SJSA1 (cell line): ENCODE data around the gene INO80. TPM values are rescaled to one million over a fixed set of nuclear protein-coding genes. Genes with fewer than 3 reads are reported as not detected.
A peak's percentile ranks its signal among the peaks of the same experiment; 100 is the strongest.

Source experiments
- DNase-seq, 2 experiments: peaks; one replicate each; pipeline ENCODE4 v3.0.0-alpha.2; 2015 to 2020; ENCODE audit warnings: low spot score in 2 of 2, low read depth in 1 of 2
- H3K27ac ChIP-seq: fragments of 250-450 bp; sonication (Bioruptor Pico); 2 replicates; pipeline ENCODE4 v1.5.1; 2020; ENCODE audit warnings: mild to moderate bottlenecking, moderate library complexity
- H3K27me3 ChIP-seq: fragments of 250-450 bp; sonication (Bioruptor Pico); replicated peaks from 2 replicates; pipeline ENCODE4 v1.5.1; 2020; ENCODE audit warnings: mild to moderate bottlenecking, moderate library complexity
- H3K36me3 ChIP-seq: fragments of 250-450 bp; sonication (Bioruptor Pico); 2 replicates; pipeline ENCODE4 v1.5.1; 2020; ENCODE audit warnings: mild to moderate bottlenecking
- H3K4me1 ChIP-seq: fragments of 250-450 bp; sonication (Bioruptor Pico); replicated peaks from 2 replicates; pipeline ENCODE4 v1.6.1; 2021; ENCODE audit warnings: mild to moderate bottlenecking
- H3K4me3 ChIP-seq: fragments of 250-450 bp; sonication (Bioruptor Pico); 2 replicates; pipeline ENCODE4 v1.5.1; 2020; ENCODE audit warnings: mild to moderate bottlenecking
- H3K9me3 ChIP-seq: fragments of 250-450 bp; sonication (Bioruptor Pico); replicated peaks from 2 replicates; pipeline ENCODE4 v1.5.1; 2020; ENCODE audit warnings: mild to moderate bottlenecking
- total RNA-seq: library from RNA; depleted of rRNA; stranded (reverse); fragments of >200 nt; shearing (Covaris generic); gene quantifications from 2 replicates; pipeline ENCODE4 v1.2.3, GENCODE V29; 2014

INO80 gene
- total RNA-seq, 1 experiment from 2014 or later = 25.5 TPM

DNA sequence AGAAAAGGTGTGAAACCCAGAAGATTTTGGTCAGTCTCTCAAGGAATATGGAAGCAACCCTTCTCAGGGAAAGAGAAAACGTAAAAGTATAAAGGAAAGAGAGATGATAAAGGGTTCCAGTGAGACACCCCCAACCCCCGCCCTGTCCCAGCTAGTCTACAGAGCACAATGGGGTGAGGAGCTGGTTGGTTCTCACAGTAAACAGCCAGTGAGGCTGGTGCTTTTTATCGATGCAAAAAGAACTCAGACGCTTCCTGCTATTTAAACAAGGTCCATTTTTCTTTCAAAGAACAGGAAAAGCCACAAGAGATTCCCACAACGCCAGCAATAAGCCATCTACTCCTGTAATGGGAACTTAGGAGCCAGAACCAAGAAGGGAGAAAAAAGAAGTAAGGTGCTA is 96.9 kb downstream of the INO80 start:
- Histone ChIP-seq H3K36me3 (peaks cover 70% of the 10 kb centered on the region), H3K4me1 (no peaks in the 10 kb centered on the region; the same call in 1 of the 2 replicates), H3K9me3 (no peaks in the 10 kb centered on the region), H3K27me3 (no peaks in the 10 kb centered on the region), H3K4me3 (no peak overlapping the region), H3K27ac (no peak overlapping the region)
- no peak for DNase-seq

DNA sequence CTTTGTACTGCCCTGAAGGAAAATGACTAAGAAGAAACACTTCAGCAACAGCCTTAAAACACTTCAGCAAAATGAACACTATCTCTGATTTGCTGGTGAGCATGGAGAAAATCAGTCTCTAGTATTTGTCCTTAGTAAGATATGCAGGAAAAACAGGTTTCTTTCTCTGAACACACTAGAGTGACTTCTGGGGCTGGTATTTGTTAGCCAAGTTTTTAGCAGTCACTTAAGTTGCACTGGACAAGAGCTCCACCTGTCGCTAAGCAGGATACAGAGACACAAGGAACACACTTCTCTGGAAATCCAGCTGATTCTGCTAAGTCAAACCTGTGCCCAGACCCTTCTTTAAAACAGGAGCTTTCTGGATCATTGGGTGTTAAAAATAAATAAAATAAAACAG is 97.5 kb downstream of the INO80 start:
- peaks cover 74% of the 10 kb centered on the region for H3K36me3 ChIP-seq
- H3K27me3 ChIP-seq = no peaks in the 10 kb centered on the region
- DNase-seq = no peak
- H3K4me3 ChIP-seq = no peak overlapping the region
- H3K27ac ChIP-seq = no peak overlapping the region
- no peaks in the 10 kb centered on the region; the same call in 1 of the 2 replicates for H3K4me1 ChIP-seq
- H3K9me3 ChIP-seq = no peaks in the 10 kb centered on the region

DNA sequence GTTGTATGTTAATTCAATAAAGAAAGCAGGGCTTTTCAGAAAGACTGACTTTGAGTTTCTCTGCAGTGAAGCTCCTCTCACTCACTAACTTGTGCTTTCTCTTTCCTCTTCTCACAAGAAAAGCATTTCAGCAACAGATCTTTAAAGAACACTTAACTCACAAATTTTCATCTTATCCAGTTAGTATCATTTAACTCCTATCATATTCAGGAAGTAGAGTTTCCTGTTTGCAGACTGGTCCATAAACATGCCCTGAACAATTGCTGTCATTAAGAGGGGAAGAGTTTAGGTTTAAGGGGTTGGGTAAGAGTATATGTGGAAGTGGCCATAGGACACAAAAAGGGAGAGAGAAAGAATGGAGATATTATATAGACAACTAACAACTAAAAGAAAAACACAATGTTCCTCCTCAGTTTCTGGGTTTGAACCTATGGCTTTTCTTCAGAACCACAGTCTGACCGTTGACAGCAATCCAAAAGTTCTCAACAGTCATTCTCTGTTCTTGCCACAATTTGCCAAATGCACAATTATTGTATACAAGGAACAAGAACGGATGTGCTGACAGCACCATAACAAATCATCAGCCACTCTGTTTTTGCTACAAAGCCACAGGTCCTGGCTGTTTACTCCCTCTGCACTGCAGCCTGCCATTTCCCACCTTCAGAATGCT is 98.9 kb downstream of the INO80 start:
- Histone ChIP-seq H3K36me3 (peaks cover 73% of the 10 kb centered on the region), H3K4me1 (no peaks in the 10 kb centered on the region; the same call in 1 of the 2 replicates), H3K27me3 (no peaks in the 10 kb centered on the region), H3K27ac (no peak overlapping the region), H3K4me3 (no peak overlapping the region), H3K9me3 (no peaks in the 10 kb centered on the region)
- DNase-seq = no peak

DNA sequence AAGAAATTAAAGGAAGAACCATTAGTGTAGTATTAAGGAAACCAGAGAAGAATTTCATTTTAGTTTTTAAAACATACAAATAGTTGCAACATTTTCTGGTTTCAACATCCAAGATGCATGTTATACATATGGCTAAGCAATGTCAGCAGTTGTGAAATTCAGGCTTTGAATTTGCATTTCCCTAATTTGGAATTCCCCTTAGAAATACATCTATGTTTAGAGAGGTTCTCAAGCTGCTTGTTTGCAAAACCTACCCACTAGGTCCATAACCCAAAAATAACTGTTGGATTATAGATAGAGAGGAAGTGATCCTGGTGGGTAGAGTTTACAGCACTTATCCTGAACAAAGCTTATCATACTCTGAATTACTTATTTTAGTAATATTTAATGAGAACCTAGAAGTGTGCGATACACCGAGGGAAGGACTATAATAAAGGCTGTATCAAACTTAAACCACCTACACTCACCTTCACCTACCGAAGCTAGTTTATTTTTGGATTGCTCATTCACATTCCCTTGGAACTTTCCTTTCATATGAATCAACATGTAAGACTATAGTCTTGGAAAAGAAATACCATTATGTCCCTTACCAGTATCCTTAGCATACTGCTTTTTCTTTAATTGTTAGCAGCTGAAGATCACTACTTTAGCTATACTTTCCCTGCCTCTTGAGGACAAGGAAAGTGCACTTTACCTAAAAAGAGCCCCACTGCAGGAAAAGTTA is 102.2 kb downstream of the INO80 start:
- H3K27me3 ChIP-seq = no peaks in the 10 kb centered on the region
- H3K9me3 ChIP-seq = no peaks in the 10 kb centered on the region
- DNase-seq = no peak
- peaks cover 59% of the 10 kb centered on the region for H3K36me3 ChIP-seq
- peaks cover 14% of the 10 kb centered on the region for H3K4me1 ChIP-seq
- no peak overlapping the region for H3K27ac ChIP-seq
- H3K4me3 ChIP-seq = no peak overlapping the region

DNA sequence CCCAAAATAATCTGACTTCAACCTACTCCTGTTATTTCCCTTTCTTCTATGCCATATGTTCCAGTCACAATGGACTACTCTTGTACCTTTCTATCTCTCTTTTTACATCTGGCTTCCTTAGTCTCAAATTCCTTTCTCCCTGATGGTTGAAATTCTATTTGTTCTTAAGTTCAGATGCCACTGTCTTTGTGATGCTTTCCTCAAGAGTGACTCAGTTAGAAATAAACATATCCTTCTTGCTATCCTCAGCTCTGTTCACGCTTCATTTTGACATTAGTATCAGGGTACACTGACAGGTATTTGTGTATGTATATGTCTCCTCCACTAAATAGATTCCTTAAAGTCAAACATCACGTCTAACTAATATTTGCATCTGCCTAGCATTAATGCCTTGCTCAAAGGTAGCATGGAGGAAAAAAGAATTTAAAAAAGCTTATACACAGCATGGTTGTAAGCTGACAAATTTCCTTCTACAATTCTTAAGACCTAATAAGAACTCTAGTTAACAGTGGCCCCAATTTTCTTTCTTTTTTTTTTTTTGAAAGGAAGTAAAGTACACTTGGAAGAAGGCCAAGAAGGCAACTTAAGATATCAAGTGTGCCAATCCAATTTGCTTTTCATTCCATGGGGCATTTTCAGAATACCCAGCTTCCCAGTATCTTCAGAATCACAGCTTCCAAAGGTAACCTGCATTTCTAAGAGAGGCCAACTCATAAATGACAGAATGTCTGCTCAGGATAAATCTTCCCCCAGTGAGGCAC is 104.8 kb downstream of the INO80 start:
- DNase-seq = no peak
- no peaks in the 10 kb centered on the region for H3K27me3 ChIP-seq
- no peak overlapping the region for H3K4me3 ChIP-seq
- peaks cover 14% of the 10 kb centered on the region for H3K4me1 ChIP-seq
- H3K36me3 ChIP-seq = peaks cover 47% of the 10 kb centered on the region
- no peaks in the 10 kb centered on the region for H3K9me3 ChIP-seq
- H3K27ac ChIP-seq = no peak overlapping the region

DNA sequence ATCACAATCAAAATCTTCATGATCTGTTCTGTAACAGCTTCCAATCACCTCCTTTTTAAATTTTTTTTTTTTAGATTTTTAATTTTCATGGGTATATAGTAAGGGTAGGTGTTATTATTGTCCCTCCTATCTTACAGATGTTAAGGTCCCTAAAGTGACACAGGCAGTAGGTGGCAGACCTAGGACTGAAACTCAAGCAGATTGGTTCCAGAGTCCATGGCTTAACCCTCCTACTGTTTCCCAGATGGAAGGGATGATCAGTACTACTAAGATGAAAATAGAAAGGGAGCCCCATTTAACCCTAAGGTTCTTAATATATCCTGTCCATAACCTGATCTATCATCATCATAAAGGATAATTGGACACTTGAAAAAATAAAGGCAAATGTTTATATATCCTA is 105.7 kb downstream of the INO80 start:
- H3K4me3 ChIP-seq = no peak overlapping the region
- H3K27me3 ChIP-seq = no peaks in the 10 kb centered on the region
- H3K36me3 ChIP-seq = peaks cover 44% of the 10 kb centered on the region
- no peaks in the 10 kb centered on the region for H3K9me3 ChIP-seq
- DNase-seq = no peak
- H3K27ac ChIP-seq = no peak overlapping the region
- peaks cover 14% of the 10 kb centered on the region for H3K4me1 ChIP-seq

DNA sequence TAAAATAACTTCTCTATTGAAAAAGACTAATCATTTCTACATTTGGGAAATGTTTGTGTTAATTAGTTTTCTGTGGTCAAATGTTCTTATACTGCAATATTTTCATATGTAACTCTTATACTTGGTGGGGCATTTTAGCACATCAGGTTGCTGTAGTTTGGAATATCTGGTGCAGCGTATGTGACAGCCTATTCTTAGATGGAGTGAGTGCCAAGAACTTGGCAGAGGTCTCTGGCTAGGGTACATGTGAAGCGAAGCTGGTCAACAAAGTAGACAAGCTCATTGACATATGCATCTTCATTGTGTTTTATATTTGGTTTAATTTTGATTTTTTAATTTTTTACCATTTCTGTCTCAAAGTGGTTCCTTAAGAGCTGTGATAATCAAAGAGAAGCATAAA is 109.6 kb downstream of the INO80 start:
- DNase-seq = no peak
- Histone ChIP-seq H3K4me1 (peaks cover 14% of the 10 kb centered on the region), H3K27me3 (no peaks in the 10 kb centered on the region), H3K36me3 (peaks cover 43% of the 10 kb centered on the region), H3K4me3 (no peak overlapping the region), H3K9me3 (no peaks in the 10 kb centered on the region), H3K27ac (no peak overlapping the region)

DNA sequence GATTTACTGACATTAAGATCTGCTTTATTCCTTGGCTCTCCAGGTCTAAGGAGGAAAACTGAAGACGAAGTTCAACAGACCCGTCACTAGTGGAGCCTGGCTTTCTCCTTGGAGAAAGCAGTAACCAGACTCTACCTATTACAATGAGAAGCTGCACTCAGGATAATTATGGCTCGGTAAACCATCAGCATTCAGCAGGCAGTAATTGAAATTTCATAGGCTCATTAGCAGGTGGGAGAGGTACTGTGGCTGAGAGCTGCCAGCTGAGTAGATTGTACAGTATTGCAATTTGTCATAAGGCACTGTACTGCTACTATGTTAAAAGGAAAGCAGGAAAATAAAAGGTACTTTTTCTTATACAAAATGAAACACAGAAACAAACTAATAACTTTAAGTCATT is 111.6 kb downstream of the INO80 start:
- H3K36me3 ChIP-seq = peaks cover 50% of the 10 kb centered on the region
- no peak for DNase-seq

DNA sequence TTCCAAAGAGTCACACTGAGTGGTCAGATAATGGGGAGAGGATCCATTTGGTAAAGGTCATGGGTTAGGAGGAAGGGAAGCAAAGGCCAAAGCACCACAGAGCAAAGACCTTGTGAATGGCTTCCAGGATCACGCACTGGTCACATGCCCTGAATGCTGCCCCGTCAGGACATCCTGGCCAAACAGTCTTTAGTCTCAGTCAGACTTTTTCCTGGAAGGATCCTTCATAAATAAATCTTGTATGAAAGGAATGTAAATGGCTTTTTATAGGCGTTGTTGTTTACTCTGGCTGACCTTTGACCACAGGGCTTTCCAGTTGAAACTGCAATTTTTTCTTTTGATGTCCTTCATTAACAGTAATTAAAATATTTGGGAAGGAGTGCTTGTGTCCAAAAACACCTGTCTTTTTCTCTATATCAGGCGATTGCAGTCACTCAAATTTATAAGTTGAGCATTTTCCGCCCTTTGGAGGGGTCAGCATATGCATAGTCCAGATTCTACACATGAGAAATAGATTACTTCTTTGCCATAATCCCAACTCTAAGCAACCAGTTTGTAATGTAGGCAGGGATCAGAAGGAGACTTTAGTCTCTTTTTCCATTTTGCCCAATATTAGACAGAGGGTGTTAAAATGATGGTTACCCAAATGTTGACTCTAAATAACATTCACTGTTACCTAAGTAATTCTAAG is 114.4 kb downstream of the INO80 start:
- peaks cover 50% of the 10 kb centered on the region for H3K36me3 ChIP-seq
- peaks cover 33% of the 10 kb centered on the region for H3K4me1 ChIP-seq
- no peaks in the 10 kb centered on the region for H3K9me3 ChIP-seq
- DNase-seq = no peak
- no peaks in the 10 kb centered on the region for H3K27me3 ChIP-seq
- peak overlapping the region; percentile 29; the same call in 1 of the 2 replicates for H3K27ac ChIP-seq
- no peak overlapping the region for H3K4me3 ChIP-seq

More for the DNA sequence above, 111.6 kb downstream of the INO80 start:
- no peaks in the 10 kb centered on the region for H3K9me3 ChIP-seq
- no peak overlapping the region for H3K27ac ChIP-seq
- no peak overlapping the region for H3K4me3 ChIP-seq
- H3K27me3 ChIP-seq = no peaks in the 10 kb centered on the region
- H3K4me1 ChIP-seq = peaks cover 20% of the 10 kb centered on the region

DNA sequence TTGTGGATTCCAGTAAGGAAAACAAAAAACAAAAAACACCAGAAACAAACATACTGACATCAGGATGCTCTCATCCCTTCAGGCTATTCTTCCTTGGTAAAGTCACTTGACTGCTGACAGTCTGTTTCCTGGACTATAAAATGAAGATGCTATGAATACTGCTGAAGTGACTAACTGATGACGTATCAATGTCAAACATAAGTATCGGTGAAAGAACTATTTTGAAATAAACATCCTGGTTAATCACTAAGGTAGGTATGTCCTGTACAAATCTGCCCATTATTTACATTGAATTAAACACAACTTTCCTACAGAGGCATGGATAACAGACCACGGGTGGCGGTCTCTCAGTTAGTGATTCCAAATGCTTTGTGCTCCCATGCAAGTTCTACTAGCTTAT is 116.9 kb downstream of the INO80 start:
- H3K4me1 ChIP-seq = peaks cover 33% of the 10 kb centered on the region
- DNase-seq = peak in 1 of 2 experiments; percentile 58
- no peaks in the 10 kb centered on the region for H3K27me3 ChIP-seq
- H3K9me3 ChIP-seq = no peaks in the 10 kb centered on the region
- H3K36me3 ChIP-seq = peaks cover 64% of the 10 kb centered on the region
- no peak overlapping the region for H3K4me3 ChIP-seq
- peak overlapping the region; percentile 40 for H3K27ac ChIP-seq

DNA sequence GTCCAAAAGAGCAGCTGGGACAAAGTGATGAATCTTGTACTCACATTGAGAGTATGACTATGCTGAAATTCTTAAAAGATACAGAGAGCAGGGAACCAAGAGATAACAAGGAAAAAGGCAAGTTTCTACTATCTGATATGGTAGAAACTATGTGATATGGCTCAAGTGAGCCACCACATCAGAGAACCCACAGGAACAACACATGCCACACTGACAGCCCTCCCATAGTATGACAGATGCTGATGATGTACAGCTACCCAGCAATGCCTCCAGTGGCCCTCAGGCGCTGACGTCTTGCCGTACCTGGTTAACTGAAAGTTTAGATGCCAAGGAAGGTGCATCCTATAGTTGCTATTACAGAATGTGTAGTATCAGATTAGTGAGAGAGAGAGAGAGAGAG is 120.4 kb downstream of the INO80 start:
- H3K4me3 ChIP-seq = no peak overlapping the region
- H3K27me3 ChIP-seq = no peaks in the 10 kb centered on the region
- H3K27ac ChIP-seq = no peak overlapping the region
- peaks cover 35% of the 10 kb centered on the region for H3K4me1 ChIP-seq
- peaks cover 69% of the 10 kb centered on the region for H3K36me3 ChIP-seq
- DNase-seq = no peak
- no peaks in the 10 kb centered on the region for H3K9me3 ChIP-seq

DNA sequence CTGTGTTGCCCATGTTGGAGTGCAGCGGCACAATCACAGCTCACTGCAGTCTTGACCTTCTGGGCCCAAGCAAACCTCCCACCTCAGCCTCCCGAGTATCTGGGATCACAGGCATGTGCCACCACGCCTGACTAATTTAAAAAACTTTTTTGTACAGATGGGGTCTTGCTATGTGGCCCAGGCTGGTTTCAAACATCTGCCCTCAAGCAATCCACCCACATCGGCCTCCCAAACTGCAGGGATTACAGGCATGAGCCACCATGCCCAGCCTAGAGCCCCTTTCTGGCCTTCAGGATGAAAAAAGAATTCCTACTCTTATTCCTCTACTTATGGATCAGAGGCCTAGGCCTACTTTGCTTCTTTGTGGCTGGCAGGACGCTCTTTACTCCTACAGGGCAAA is 123.3 kb downstream of the INO80 start:
- Histone ChIP-seq H3K4me1 (peaks cover 19% of the 10 kb centered on the region), H3K27ac (no peak overlapping the region), H3K9me3 (no peaks in the 10 kb centered on the region; the same call in 1 of the 2 replicates), H3K27me3 (no peaks in the 10 kb centered on the region), H3K4me3 (no peak overlapping the region), H3K36me3 (peaks cover 79% of the 10 kb centered on the region)
- no peak for DNase-seq

DNA sequence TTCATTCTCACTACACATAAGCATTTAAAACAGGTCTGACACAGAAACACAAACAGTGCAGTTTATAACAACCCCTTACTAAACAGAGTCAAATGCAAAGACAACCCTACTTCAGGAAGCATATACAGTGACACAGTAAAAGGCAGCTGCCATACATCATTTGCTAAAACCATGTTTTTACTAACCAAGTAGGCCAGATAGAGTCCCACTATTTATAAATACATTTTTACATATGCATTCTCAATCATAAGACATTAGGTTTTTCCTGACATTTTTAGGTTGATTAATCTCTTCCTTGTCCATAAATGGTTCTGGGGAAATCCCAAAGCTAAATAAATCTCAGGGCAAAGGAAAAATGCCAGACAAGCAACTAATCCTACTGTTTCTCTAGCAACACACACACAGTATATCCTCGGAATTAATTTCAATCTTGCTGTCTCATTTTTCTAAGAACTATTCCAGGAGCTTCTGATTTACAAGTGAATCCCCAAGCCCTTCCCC is 123.8 kb downstream of the INO80 start:
- H3K36me3 ChIP-seq = peaks cover 81% of the 10 kb centered on the region
- DNase-seq = no peak
- H3K4me1 ChIP-seq = peaks cover 19% of the 10 kb centered on the region

More for the DNA sequence above, 123.8 kb downstream of the INO80 start:
- Histone ChIP-seq H3K4me3 (no peak overlapping the region), H3K27me3 (no peaks in the 10 kb centered on the region), H3K9me3 (no peaks in the 10 kb centered on the region; the same call in 1 of the 2 replicates), H3K27ac (no peak overlapping the region)
